Inferior parietal cortex (tissue), 1 donor: ENCODE measurements around the gene PRIMA1.

ENCODE experiments used
- DNase-seq: peaks from one replicate; pipeline ENCODE4 v3.0.0-alpha.2; 2016; ENCODE audit errors: extremely low spot score

PRIMA1 gene

DNA sequence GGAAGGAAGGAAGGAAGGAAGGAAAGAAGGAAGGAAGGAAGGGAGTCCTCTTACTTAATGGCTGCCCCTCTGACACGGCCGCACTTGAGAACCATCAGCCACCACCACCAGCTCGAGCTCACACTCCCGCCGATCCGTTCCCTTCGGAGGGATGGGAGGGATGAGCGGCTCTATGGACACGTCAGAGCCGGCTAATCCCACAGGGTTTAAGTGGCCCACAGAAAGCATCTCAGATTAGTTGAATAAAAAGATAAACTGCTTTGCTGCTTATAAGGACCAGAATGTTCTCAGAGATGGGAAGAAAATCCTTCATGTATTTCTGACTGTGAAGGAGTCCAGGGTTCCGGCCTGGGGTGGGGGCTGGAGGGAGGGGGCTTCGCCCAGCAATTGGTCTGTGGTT is 31.1 kb downstream of the PRIMA1 start:
- no peak for DNase-seq

DNA sequence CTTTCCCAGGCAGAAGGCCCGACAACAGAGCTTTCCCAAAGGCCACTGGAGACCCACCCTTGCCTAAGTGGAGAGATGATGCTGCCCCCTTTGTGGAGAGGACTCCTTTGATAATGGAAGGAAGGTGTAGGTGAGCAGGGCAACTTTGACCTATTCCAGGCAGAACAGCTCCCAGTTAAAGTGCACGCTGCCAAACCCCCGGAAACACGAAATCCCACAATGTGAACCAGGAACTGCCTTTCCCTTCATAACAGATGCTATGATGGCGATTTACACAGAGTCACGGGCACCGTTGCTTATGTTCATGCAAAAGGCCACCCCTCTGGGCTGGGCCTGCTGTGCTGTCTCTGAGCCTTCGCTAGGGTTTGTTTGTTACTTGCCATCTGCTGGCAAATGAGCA is 34.6 kb downstream of the PRIMA1 start:
- DNase-seq = no peak

DNA sequence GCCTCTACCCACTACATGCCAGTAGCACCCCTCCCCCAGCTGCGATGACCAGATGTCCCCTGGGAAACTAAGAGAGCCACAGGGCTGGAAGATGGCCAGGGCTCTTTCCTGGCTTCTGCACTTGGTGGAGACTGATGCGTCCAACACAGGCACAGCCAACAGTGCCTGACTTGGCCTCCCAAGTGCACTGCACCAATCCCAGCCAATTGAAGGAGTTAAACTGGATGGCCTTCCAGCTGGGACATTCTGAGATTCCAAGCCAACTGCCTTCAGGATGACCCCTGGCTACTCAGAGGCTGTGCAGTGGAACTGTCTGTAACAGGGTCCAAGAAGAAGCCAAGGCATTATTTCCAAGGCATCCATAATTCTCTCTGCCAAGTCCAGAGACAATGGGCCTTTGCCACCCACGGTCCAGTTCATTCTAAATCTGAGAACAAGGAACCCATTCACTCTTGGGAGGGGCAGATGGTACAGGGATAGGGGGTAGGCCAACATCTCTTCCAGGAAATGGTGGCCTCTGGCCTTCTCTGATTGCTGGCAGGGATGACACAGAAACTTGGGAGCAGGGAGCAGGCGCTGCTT is 35.2 kb downstream of the PRIMA1 start:
- peak; percentile 90 for DNase-seq

DNA sequence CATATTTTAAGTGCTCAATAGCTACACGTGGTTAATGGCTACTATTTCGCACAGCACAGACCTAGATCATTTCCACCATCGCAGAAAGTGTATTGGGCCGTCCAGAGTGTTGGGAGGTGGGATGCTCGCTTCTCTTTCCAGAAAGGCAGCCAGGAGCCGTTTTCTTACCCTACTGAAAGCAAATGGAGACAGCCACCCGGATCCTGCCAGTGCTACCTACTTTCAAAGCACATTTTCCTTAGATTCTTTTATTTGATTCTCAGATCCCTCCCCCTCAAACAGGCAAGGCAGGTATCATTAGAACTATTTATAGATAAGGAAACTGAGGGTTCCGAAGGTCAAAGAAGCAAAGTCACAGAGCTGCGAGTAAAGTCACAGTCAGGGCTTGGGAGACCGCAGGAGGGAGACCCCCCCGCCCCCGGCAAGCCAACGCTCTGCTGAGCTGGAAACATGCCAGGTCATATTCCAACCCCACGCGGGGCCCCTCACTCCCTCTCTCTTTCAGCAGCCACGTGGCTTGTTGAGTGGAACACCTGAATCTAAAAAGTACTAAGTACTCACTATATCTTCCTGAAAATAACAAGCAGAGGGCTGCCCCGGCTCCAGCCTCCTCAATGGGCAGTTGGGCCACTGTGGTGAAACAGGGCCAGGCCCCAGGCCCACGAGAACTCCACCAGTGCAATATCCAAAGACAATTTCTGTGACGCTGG is 36.2 kb downstream of the PRIMA1 start:
- DNase-seq = no peak

DNA sequence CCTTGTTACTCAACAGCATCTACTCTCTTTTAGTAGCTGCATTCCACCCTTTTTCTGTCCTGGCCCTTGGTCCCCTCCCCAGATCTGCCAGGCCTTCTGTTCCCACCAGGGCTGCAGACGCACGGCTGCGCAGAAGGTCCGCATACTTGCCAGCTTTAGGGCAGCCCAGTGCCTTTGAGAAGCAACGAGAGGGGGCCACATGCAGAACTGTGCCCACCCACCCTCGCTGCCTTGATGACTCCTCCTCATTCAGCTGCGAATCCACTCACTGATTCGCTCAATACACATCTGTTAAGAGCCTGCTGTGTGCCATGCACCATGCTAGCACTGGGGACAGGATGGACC is 39.2 kb downstream of the PRIMA1 start:
- DNase-seq = no peak

DNA sequence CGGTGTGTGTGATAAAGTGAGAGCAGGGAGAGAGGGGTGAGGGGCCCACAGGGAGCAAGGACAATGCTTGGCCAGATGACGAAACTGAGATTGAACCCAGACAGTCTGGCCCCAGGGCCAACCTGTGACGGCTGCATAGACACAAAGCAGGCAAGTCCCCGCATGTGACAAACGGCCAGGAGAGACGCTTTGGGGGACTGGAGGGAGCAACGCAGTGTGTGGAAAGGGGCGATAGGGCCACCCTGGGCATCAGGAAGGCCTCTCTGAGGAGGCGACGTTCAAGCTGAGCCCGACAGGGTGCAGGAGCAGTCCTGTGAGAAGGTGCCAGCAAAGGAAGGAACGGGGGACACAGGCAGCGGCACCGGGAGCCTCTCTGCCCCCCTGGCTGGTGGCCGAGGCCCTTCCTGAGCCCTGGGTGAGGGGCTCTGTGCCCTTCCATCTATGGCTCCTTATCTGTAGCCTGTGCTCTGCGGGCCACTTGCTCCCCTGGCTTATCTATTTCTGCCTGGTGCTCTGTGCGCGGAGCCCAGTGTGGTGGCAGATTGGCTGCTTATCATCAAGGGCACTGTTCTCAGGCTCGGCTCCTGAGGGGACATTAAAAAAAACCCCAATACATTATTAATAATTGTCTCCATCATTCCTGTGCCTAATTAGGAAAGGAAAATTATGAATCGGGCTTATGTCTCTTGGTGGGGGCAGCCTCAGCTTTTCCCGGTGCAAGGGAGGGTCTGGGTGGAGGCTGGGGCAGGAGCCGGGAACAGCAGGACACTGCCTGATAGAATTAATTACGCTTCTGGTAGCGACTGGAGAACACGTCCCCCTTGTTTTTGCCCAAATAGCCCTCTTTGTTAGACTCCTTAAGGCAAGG is 39.8 kb downstream of the PRIMA1 start:
- no peak for DNase-seq

DNA sequence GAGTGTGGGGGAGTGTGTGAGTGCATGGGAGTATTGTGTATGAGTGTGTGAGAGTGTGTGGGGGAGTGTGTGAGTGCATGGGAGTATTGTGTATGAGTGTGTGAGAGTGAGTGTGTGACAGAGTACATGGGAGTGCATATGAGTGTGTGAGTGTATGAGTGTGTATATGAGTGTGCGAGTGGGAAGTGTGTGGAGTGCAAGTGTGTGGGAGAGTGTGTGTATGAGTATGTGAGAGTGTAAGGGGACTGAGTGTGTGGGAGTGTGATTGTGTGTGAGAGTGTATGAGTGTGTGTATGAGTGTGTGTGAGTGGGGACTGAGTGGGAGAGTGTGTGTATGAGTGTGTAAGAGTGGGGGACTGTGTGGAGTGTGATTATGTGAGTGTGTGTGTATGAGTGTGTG is 40.7 kb downstream of the PRIMA1 start:
- DNase-seq = no peak

DNA sequence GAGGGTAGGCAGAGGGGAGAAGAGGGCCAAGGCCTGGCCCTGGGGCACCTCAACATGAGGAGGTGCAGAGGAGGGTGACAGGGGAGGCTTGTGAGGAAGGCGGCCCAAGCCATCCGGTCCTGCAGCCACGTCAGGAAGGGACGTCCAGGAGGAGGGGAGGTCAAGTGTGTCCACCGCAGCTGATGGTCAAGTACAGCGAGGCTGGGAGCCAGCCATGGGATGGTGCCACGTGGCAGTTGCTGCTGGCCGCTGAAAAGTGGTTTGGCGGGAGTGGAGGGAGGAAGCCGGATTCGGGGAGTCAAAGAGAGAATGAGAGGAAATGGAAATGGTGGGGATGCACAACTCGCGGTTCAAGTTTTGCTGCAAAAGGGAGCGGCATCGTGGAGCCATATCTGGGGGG is 41.2 kb downstream of the PRIMA1 start:
- DNase-seq = no peak

DNA sequence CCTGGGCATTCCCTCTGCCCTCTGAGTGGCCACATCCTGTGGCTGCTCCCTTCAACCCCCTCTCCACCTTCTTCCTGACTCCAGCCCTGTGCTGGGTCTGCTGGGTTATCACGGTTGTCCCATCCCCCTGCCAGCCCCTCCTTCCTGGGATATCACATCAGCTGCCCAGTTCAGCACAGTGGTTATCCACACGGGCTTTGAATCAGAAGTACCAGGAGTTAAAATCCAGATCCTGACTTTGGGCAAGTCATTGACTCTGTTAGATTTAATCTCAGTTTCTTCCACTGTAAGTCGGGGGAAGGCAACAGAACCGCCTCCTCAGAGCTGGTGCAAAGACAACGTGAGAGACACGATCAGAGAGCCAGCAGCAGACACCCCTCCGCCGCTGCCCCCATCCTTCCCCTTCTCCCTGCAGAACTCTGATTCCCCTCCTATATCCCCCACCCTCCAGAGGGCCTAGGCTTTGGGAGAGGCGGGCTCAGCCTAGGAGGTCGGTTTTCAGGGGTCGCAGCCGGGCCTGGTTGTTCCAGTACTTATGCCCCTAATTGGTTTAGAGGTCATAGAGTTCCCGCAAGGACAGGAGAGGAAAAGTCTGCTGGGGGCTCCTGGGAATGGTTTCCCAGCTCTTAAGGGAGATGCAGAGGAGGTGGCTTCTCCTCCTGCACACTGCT is 42.5 kb downstream of the PRIMA1 start:
- DNase-seq = no peak

DNA sequence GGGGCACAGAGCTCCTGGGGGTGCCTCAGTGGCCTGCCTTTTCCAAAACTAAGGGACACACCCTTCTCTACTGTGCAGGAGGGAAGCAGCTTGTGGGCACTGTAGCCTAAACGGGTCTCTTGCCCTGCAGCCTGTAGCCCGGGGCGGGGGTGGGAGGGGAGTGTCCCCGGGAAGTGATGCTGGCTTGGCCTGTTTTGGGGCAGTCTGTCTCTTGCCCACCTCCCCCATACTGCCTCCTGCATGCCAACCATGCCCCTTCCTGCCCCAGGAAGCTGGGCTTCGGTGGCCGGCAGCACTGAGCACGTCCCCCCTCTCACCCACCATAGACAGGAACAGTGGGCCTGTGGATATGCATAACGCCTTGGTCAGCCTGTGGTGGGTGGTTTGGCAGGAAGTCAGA is 43.4 kb downstream of the PRIMA1 start:
- DNase-seq = no peak

DNA sequence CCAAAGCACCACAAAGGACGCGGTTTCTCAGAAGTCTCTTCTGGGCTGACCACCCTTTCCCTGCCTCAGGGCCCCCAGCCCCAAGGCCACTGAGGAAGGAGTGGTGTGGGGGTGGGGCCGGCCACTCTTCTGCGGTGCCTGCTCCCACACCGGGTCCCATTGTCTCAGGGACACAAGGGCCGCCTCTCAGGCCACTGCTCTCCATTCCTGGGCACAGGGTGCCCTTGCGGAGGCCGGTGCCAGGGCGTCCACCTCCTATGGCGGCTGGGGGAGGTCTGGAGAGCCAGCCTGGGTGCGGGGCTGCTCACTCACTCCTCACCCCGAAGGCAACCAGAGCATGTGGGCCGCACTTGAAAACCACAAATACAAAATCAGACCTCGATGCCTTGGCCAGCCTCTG is 44.1 kb downstream of the PRIMA1 start:
- no peak for DNase-seq

DNA sequence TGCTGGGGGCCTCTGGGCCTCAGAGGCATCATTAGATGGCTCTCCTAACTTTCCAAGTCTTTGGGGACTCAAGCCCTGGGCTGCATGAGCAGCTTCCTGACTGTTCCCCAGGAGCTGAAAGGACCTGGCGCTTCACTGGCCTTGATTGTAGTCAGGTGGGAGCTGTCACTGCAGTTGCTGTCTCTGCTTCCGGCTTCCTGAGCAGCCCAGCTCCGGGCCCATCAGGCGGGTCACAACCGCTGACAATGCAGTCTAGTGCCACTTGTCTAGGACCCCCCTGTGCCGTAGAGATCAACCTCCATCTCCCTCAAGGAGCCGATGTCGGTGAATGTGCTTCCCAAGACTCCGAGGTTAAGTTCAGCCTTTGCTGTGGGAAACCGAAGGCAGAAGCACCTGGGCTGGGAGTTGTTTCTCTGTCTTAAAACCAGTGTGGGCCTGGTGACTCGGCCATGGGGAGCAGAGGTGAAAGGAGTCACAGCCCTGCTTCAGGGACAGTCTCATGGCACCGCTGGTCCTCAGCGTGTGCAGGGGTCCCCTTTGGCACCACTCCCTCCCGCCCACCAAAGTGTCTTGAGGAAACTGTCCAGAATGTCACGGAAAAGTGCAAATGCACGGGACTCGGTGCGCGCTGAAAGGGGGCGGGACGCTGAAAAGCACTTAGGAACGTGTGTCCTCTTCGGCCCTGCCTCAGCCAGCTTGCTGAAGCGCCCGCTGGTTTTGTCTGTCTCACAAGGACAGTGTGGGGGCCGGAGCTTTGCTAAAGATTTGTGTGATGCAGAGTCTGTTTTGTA is 44.8 kb downstream of the PRIMA1 start:
- no peak for DNase-seq

DNA sequence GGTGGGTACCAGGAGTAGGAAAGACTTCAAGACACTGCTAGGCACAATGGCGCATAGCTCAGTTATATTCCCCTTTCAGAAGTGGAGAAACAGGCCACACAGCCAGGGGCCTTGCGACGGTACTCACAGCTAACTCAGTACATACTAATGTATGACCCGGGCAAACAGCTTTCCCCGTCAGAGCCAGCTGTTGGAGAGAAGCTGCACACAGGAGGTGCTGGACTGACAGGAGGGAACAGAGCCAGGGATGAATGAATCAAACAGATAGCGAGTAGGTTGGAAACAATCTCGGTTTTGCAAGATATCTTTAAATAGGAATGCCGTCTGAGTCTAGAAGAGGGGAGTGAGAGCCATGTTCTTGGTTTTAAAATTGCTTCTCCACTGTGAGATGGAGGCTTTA is 45.5 kb downstream of the PRIMA1 start:
- DNase-seq = no peak

DNA sequence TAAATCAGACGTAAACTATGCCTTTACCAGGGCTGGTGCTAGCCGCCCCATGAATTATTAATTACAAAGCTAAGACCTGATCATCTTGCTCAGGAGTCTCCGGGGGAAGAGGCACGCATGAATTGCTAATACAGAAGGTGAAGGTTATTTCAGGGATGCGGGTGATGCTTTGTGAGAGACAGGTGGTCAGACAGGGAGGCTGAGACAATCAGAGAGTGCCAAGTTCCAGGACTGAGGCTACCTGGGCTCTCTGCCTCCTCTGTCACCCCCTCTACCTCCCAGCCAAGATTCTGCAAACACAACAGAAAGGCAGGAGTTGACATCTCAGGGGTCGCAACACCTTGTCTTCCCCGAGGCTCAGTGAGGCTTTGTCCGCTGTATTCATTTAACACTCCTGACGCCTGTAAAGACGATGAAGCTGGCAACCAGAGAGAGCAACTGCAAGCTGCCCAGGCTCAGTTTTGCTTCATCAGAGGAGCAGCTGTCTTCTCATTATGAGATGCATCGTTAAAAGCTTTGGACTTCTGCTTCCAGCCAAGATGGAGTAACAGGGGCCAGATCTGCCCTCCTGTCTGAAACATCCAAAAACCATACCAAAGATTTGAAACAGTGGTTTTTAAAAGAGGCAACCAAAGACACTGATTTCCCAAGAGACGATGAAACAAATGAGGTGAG is 46.6 kb downstream of the PRIMA1 start:
- DNase-seq = no peak

DNA sequence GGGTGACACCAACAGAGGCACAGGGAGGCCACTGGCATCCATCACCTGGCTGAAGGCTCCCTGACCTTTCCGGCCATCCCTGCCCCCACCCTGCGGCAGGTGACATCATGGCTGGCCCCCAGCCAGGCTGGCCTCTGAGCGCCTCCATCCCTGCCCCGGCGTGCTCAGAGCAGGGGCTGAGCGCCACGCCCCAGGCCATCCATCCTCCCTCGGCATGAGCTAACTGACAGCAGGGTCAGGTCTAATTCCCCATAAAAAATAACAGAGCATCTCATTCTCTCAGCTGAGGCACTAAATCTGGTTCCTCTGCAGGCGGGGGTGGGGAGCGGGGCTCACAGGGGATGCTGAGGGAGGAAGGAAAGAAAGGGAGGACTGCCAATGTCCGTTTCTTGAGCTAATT is 50.7 kb downstream of the PRIMA1 start:
- no peak for DNase-seq

DNA sequence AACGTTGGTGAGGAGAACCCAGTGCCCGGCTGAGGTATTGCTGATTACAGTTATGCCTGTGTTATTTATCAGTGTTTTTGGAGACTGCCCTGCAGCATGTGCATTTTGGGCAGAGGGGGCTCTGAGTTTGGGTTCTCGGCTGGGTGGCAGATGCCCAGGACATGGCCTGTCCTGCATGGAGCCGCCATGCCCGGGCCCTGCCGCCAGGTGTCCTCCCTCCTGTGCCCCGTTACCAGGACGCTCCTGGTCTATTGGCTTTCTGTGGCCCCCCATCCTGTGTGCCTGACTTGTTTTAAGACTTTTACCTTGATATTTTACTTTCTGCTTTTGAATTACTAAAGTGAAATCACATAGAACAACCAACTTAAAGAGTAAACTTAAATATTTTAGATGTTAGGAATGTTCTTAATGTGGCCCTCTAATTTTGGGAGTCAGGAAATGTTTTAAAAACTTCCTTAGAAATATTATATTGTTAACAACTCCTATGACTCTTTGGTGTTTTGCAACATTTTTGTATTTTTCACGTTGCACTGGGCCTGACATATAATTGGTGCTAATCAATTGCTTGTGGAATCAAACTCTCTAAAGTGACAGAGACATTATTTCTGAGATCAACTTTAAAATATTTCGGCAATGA is 51.8 kb downstream of the PRIMA1 start:
- no peak for DNase-seq

DNA sequence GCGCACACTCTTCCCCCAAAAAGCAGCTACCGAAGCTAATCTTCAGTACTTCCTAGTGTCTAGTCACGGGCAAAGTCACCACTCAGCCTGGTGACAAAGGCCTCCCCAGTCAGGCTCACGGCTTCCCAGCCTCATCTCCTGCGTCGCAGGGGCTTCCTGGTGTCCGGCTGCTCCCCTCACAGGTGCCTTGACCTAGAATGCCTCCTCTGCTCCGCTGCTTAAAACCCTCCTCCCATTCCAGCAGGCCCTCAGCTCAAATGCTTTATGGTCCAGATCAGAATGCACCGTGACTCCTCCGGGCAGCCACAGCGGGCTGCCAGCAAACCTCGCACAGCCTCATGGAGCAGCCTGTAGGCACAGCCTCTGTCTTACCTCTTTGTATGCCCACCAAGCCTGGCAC is 53.1 kb downstream of the PRIMA1 start:
- no peak for DNase-seq

DNA sequence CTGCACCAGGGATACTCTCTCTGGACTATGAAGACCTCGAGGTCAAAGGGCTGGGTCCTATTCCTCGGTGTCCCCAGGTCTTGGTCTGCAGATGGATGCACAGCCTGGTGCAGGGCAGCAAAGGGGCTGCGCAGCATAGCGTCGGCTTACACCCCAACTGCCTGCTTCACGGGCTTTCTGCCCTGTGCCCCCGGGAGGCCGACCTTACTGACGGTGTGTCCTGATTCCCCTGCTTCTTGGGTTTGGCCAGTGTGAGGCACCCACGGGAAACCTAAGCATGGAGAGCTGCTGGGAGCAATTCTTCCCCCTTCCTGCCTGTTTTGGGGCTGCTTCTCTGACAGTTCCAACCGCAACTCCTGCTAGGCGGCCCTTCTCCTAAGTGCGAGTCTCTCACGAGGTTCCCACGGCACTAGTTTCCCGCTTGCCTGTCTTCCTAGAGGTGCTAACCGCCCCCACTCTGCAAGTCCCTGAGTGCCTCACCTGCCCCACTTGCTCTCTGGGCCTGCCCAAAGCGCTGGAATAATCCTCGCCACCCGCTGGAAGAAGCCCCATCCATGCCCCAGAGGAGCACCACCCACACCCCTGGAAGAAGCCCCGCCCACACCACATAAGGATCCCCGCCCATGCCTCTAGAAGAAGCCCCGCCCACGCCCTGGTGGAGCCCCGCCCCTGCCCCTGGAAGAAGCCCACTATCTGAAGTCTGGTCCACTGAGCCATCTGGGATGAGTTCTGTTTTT is 54.0 kb downstream of the PRIMA1 start:
- no peak for DNase-seq

DNA sequence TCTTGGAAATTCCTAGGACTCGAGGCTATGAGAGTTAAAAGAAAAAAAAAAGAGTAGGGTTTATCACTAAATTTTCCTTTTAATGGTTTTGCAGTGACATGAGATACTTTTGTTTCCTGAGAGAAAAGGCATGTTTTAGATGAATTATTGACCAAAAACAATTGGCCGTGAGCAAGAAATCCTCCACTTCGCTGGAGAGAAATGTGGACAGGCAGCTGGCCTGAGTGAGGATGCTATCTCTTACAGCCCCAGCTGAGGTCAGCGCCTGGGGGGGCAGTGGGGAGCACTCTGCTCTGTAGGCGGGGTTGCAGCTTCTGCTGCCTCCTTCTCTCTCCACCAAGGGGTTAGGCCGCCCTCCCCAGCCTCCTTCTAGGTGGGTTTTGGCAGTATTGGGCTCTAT is 54.7 kb downstream of the PRIMA1 start:
- no peak for DNase-seq

DNA sequence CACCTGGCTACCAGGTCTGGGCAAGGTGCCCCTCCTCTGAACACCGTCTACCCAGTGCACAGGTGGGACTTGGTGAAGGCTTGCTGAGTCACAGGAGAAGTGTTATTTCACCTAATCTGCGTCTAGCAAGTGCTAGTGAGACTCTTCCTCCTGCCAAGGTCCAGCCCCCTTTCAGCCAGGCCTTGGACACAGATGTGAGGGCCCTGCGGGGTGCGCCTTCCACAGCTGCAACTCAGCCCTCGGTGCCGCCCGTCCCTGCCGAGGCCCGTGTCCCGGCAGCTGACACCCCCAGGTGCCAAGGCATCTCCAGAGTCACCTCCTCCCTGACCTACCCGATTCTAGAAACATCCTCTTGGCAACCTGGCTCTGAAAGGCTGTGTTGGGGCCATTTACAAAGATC is 55.1 kb downstream of the PRIMA1 start:
- DNase-seq = no peak
